ENCODE data around the gene DPP6.

DNA sequence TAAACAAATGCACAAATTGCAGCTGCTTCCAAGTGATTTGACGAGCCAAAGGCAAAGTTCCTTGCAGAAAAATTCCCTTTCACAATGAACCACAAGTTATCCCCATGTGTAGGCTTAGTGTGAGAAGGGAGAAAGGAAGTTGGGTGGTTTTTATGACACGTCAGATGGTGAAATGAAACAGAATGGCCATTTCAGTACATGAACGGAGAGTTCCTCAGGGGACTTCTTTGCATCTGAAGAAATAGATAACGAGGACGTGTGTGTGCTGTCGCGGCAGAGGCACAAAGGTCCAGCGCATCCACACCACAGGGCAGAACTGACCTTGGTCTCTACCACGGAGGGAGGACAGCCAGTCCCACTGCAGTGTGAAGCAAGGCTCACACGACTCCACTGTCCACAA is 814.9 kb downstream of the DPP6 start:
- TF ChIP-seq, protein P1, sequence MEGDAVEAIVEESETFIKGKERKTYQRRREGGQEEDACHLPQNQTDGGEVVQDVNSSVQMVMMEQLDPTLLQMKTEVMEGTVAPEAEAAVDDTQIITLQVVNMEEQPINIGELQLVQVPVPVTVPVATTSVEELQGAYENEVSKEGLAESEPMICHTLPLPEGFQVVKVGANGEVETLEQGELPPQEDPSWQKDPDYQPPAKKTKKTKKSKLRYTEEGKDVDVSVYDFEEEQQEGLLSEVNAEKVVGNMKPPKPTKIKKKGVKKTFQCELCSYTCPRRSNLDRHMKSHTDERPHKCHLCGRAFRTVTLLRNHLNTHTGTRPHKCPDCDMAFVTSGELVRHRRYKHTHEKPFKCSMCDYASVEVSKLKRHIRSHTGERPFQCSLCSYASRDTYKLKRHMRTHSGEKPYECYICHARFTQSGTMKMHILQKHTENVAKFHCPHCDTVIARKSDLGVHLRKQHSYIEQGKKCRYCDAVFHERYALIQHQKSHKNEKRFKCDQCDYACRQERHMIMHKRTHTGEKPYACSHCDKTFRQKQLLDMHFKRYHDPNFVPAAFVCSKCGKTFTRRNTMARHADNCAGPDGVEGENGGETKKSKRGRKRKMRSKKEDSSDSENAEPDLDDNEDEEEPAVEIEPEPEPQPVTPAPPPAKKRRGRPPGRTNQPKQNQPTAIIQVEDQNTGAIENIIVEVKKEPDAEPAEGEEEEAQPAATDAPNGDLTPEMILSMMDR (conservative IDR thresholded peaks at IDR 0.05; ENCODE audit: low read depth, low read length) = no peak
- TF ChIP-seq EZH2 (IDR thresholded peaks at IDR 0.05; ENCODE audit: low read length, unreplicated experiment) (no peak), EZH2phosphoT487 (IDR thresholded peaks at IDR 0.05; ENCODE audit: borderline replicate concordance, low read length) (no peak)
